HEK293 (cell line): ENCODE data around the gene PXMP2.
"Not testable (repeated sequence)": the region's sequence is repeated elsewhere in the genome, so short reads cannot be mapped to it uniquely, and the experiment has no call there.

ENCODE experiments used
- CTCF ChIA-PET: fragments of 350-600 bp; formaldehyde crosslinking; extraction: SDS; loops from one replicate; lab custom pipeline; 2021; ENCODE audit warnings: antibody characterized with exemption; lab: Yijun Ruan, JAX
- POLR2A ChIA-PET: fragments of 300-600 bp; formaldehyde crosslinking; extraction: SDS; loops from one replicate; lab custom pipeline; 2020; ENCODE audit warnings: antibody characterized with exemption, inconsistent platforms; lab: Yijun Ruan, JAX
- H3K27ac ChIP-seq: fragments of 200-500 bp; sonication (Bioruptor generic); 2 replicates; pipeline ENCODE4 v1.5.1; 2014; ENCODE audit warnings: low read depth, low read length, control low read depth, inconsistent platforms; ENCODE audit errors: extremely low read depth
- H3K36me3 ChIP-seq, 2 experiments: fragments of 200-500 bp in 1 of 2; sonication (Bioruptor generic) in 1 of 2; 1 replicate in 1 of 2; 2 replicates in 1 of 2; pipeline ENCODE4 v1.5.1; 2014 to 2017; ENCODE audit warnings: inconsistent platforms in 2 of 2, low read length in 2 of 2; ENCODE audit not compliant: control insufficient read depth in 2 of 2, insufficient read depth in 1 of 2
- H3K4me1 ChIP-seq: fragments of 200-500 bp; sonication (Bioruptor generic); 2 replicates; pipeline ENCODE4 v1.5.1; 2014; ENCODE audit warnings: mild to moderate bottlenecking, low read length, inconsistent platforms; ENCODE audit not compliant: control insufficient read depth, insufficient read depth
- H3K4me3 ChIP-seq: 2 replicates; pipeline ENCODE4 v1.5.1; 2011; ENCODE audit warnings: low read depth, mild to moderate bottlenecking, control low read depth, low read length, moderate library complexity
- H3K9me3 ChIP-seq: fragments of 200-500 bp; sonication (Bioruptor generic); 2 replicates; pipeline ENCODE4 v1.5.1; 2014; ENCODE audit warnings: low read depth, low read length, inconsistent platforms; ENCODE audit not compliant: control insufficient read depth, insufficient read depth
- HOXA7 ChIP-seq: sonication (generic); formaldehyde crosslinking; IDR thresholded peaks from 2 replicates; pipeline ENCODE4 v1.8.1; 2022; ENCODE audit warnings: missing genetic modification reagents, borderline replicate concordance
- KLF16 ChIP-seq: fragments of 450-650 bp; formaldehyde crosslinking; IDR thresholded peaks from 2 replicates; pipeline ENCODE4 v1.5.1; 2017; ENCODE audit warnings: missing biosample characterization, missing genetic modification characterization
- MZF1 ChIP-seq: fragments of 450-650 bp; formaldehyde crosslinking; IDR thresholded peaks from 2 replicates; pipeline ENCODE4 v1.5.1; 2017; ENCODE audit warnings: missing biosample characterization, missing genetic modification characterization, borderline replicate concordance
- OSR2 ChIP-seq: fragments of 450-650 bp; formaldehyde crosslinking; IDR thresholded peaks from 2 replicates; pipeline ENCODE4 v1.5.1; 2016; ENCODE audit warnings: missing biosample characterization, missing genetic modification characterization
- REPIN1 ChIP-seq: fragments of 450-650 bp; formaldehyde crosslinking; IDR thresholded peaks from 2 replicates; pipeline ENCODE4 v1.5.1; 2017; ENCODE audit warnings: missing biosample characterization, missing genetic modification characterization, low read depth
- SCRT1 ChIP-seq: fragments of 450-650 bp; formaldehyde crosslinking; IDR thresholded peaks from 2 replicates; pipeline ENCODE4 v1.5.1; 2016; ENCODE audit warnings: missing biosample characterization, missing genetic modification characterization, borderline replicate concordance
- ZBTB7A ChIP-seq: fragments of 450-650 bp; formaldehyde crosslinking; IDR thresholded peaks from 2 replicates; pipeline ENCODE4 v1.5.1; 2016; ENCODE audit warnings: low read depth, missing biosample characterization, missing genetic modification characterization
- ZNF175 ChIP-seq: fragments of 450-650 bp; formaldehyde crosslinking; IDR thresholded peaks from 2 replicates; pipeline ENCODE4 v1.5.1; 2016; ENCODE audit warnings: missing biosample characterization, missing genetic modification characterization
- ZNF26 ChIP-seq: fragments of 450-650 bp; formaldehyde crosslinking; IDR thresholded peaks from 2 replicates; pipeline ENCODE4 v1.5.1; 2016; ENCODE audit warnings: missing biosample characterization, missing genetic modification characterization
- ZNF274 ChIP-seq, 2 experiments: fragments of 200-500 bp in 1 of 2; fragments of 450-650 bp in 1 of 2; sonication (Bioruptor generic) in 1 of 2; formaldehyde crosslinking in 1 of 2; IDR thresholded peaks; 2 replicates each; pipeline versions ENCODE4 v1.5.1 to v1.6.1; 2014 to 2016; ENCODE audit warnings: borderline replicate concordance in 1 of 2, inconsistent platforms in 1 of 2, low read length in 1 of 2, missing biosample characterization in 1 of 2, missing genetic modification characterization in 1 of 2
- ZNF488 ChIP-seq: fragments of 450-650 bp; formaldehyde crosslinking; IDR thresholded peaks from 2 replicates; pipeline ENCODE4 v1.5.1; 2016; ENCODE audit warnings: missing biosample characterization, missing genetic modification characterization
- ZNF596 ChIP-seq: fragments of 450-650 bp; IDR thresholded peaks from 2 replicates; pipeline ENCODE4 v1.5.0; 2018; ENCODE audit warnings: missing biosample characterization, mild to moderate bottlenecking, missing genetic modification characterization, moderate library complexity
- ZNF610 ChIP-seq: fragments of 450-650 bp; formaldehyde crosslinking; IDR thresholded peaks from 2 replicates; pipeline ENCODE4 v1.5.1; 2016; ENCODE audit warnings: missing biosample characterization, missing genetic modification characterization, borderline replicate concordance
- ZNF660 ChIP-seq: fragments of 450-650 bp; IDR thresholded peaks from 2 replicates; pipeline ENCODE4 v1.5.1; 2018; ENCODE audit warnings: missing biosample characterization, mild to moderate bottlenecking, missing genetic modification characterization
- ZNF664 ChIP-seq: fragments of 450-650 bp; formaldehyde crosslinking; IDR thresholded peaks from 2 replicates; pipeline ENCODE4 v1.5.1; 2016; ENCODE audit warnings: missing biosample characterization, missing genetic modification characterization
- TF ChIP-seq, protein P1 (sequence below): fragments of 450-650 bp; formaldehyde crosslinking; IDR thresholded peaks from 2 replicates; pipeline ENCODE4 v1.5.1; 2017; ENCODE audit warnings: missing biosample characterization, missing genetic modification characterization
- TF ChIP-seq, protein P2 (sequence below): fragments of 450-650 bp; formaldehyde crosslinking; IDR thresholded peaks from 2 replicates; pipeline ENCODE4 v1.5.1; 2016; ENCODE audit warnings: missing biosample characterization, missing genetic modification characterization
- TF ChIP-seq, protein P3 (sequence below): fragments of 450-650 bp; formaldehyde crosslinking; IDR thresholded peaks from 2 replicates; pipeline ENCODE4 v1.5.1; 2016; ENCODE audit warnings: missing biosample characterization, missing genetic modification characterization

The PXMP2 gene

DNA sequence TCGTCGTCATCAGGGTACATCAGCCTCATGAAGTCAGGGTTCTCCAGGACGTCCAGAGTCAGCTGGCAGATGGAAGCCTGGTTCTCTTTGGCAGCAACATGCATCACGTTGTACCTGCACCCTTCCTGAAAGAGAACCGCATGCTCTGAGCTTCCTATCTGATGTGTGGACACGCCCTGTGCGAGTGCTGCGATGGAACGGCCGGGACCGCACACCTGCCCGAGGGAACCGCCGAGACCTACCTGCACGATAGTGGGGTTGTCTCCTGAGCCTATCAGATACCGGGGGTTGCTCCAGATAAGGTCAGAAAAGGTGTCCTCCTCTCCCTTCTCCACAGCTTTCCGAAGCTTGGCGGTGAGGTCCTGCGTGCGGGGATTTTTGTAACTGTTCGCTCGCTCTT is 60.5 kb downstream of the PXMP2 start (continued):
- no peak for TF ChIP-seq ZNF26

- Histone ChIP-seq H3K36me3 (peaks cover 74 to 96% of the 10 kb centered on the region in 2 experiments), H3K27ac (no peak overlapping the region), H3K9me3 (no peaks in the 10 kb centered on the region), H3K4me3 (no peak overlapping the region), H3K4me1 (no peaks in the 10 kb centered on the region)
- POLR2A ChIA-PET = interaction anchor here (0.6 kb wide), 1 partner anchor 24 kb away, joined by 5 read pairs; no protein-coding TSS in a partner anchor
- CTCF ChIA-PET = no interaction called here
- TF ChIP-seq MZF1 (tag by site-specific recombination) (no peak), ZNF488 (tag by site-specific recombination) (no peak), ZNF596 (tag by site-specific recombination) (no peak), ZNF175 (tag by site-specific recombination) (no peak), ZNF274 (IDR thresholded peaks at IDR 0.05; ENCODE audit: low read length) (no peak), ZNF274 (tag by site-specific recombination; IDR thresholded peaks at IDR 0.05; ENCODE audit: borderline replicate concordance) (no peak), SCRT1 (tag by site-specific recombination) (no peak), ZNF660 (tag by site-specific recombination) (no peak), ZBTB7A (tag by site-specific recombination) (no peak), REPIN1 (tag by site-specific recombination) (no peak), OSR2 (tag by site-specific recombination) (no peak), ZNF610 (no peak), KLF16 (tag by site-specific recombination) (no peak), HOXA7 (CRISPR knock-in tag) (no peak), ZNF664 (no peak)
- TF ChIP-seq, protein P1, sequence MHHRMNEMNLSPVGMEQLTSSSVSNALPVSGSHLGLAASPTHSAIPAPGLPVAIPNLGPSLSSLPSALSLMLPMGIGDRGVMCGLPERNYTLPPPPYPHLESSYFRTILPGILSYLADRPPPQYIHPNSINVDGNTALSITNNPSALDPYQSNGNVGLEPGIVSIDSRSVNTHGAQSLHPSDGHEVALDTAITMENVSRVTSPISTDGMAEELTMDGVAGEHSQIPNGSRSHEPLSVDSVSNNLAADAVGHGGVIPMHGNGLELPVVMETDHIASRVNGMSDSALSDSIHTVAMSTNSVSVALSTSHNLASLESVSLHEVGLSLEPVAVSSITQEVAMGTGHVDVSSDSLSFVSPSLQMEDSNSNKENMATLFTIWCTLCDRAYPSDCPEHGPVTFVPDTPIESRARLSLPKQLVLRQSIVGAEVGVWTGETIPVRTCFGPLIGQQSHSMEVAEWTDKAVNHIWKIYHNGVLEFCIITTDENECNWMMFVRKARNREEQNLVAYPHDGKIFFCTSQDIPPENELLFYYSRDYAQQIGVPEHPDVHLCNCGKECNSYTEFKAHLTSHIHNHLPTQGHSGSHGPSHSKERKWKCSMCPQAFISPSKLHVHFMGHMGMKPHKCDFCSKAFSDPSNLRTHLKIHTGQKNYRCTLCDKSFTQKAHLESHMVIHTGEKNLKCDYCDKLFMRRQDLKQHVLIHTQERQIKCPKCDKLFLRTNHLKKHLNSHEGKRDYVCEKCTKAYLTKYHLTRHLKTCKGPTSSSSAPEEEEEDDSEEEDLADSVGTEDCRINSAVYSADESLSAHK (tag by site-specific recombination) = no peak
- TF ChIP-seq, protein P2, sequence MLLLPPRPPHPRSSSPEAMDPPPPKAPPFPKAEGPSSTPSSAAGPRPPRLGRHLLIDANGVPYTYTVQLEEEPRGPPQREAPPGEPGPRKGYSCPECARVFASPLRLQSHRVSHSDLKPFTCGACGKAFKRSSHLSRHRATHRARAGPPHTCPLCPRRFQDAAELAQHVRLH (tag by site-specific recombination) = no peak
- TF ChIP-seq, protein P3, sequence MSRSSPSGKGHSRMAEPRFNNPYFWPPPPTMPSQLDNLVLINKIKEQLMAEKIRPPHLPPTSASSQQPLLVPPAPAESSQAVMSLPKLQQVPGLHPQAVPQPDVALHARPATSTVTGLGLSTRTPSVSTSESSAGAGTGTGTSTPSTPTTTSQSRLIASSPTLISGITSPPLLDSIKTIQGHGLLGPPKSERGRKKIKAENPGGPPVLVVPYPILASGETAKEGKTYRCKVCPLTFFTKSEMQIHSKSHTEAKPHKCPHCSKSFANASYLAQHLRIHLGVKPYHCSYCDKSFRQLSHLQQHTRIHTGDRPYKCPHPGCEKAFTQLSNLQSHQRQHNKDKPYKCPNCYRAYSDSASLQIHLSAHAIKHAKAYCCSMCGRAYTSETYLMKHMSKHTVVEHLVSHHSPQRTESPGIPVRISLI (tag by site-specific recombination) = no peak
Measured at GRCh38 chr12:132748319-132748718, 60.9 kb downstream of the PXMP2 start.

DNA sequence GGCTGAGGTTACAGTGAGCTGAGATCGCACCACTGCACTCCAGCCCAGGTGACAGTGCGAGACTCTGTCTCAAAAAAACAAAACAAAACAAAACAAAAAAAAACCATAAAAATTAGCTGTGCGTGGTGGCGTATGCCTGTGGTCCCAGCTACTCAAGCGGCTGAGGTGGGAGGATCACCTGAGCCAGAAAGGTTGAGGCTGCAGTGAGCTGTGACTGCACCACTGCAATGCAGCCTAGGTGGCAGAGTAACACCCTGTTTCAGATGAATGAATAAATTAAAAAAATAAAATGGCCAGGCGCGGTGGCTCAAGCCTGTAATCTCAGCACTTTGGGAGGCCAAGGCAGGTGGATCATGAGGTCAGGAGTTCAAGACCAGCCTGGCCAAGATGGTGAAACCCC is 66.3 kb downstream of the PXMP2 start:
- POLR2A ChIA-PET = interaction anchor here (1.0 kb wide), 1 partner anchor 14 kb away, joined by 4 read pairs; no protein-coding TSS in a partner anchor
- H3K27ac ChIP-seq, CTCF ChIA-PET, H3K4me1 ChIP-seq, H3K9me3 ChIP-seq, H3K4me3 ChIP-seq: not testable (repeated sequence)
- peaks cover 64 to 88% of the 10 kb centered on the region in 2 experiments for H3K36me3 ChIP-seq
